ENCODE measurements around the gene YIF1B. TPM values are rescaled to one million over a fixed set of nuclear protein-coding genes. Genes with fewer than 3 reads are reported as not detected.
"Not testable (repeated sequence)": the region's sequence is repeated elsewhere in the genome, so short reads cannot be mapped to it uniquely, and the experiment has no call there.

YIF1B gene
- total RNA-seq, 2 donors from 2014 or later, result 28.8 to 58.3 TPM

DNA sequence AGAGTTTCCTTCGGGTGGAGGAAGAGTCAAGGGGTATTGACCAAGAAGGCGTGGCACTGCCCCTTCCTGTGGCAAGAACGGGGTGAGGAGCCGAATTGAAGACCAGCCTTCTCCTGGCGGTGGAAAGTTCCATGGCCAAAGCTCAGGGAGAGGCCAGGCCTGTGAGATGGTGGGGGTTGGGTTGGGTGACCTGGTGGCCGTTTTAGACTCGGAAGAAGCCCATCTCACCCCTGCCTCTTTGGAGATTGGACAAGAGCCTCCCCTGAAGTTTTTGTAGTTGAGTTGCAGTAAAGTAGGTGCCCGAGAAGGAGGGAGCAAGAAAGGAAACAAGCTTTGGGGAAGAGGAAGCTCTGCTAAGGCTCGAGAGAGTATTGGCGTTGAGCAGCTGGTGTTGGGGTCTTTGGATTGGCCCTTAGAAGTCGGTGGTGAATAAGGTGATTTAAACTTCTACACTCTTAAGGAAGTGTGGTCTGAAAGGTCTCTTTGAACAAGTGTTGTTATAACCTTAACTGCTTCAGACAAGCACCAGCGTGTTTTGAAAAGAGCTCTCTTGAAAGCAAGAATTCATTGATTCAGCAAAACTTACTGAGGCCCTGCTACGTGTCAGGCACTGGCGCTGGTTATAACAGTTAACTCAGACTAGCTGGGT lies 50.4 kb downstream of the YIF1B start:
- Histone ChIP-seq H3K9ac (ENCODE audit: low read depth in 2 of 2, low read length in 2 of 2) (peak overlapping the region; percentile 98), H3K4me3 (peak overlapping the region; percentile 74), H3K4me1 (peaks cover 5% of the 10 kb centered on the region)

DNA sequence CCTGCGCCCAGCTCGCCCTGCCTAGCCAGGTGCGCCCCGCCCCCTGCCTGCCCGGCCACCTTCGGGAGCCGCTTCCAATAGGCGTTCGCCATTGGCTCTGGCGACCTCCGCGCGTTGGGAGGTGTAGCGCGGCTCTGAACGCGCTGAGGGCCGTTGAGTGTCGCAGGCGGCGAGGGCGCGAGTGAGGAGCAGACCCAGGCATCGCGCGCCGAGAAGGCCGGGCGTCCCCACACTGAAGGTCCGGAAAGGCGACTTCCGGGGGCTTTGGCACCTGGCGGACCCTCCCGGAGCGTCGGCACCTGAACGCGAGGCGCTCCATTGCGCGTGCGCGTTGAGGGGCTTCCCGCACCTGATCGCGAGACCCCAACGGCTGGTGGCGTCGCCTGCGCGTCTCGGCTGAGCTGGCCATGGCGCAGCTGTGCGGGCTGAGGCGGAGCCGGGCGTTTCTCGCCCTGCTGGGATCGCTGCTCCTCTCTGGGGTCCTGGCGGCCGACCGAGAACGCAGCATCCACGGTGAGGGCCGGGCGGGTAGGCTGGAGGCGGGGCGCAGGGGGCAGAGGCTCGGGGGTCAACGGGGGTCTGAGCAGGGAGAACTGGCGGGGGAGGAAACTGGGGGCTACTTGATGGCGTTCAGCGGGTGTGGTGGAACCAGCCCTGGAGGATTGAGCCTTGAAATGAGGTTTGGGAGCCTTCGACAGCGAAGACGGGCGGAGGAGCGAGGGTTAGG lies 51.1 kb downstream of the YIF1B start, which contains the start of gene SPINT2:
TSS of gene SPINT2 (plus strand) at position 88 of the 727 bp plus-strand sequence. CDS start at position 408, 320 bp downstream.
- H3K36me3 ChIP-seq, result no peaks in the 10 kb centered on the region
- peak within 1 kb of the TSS; percentile 74 for H3K4me3 ChIP-seq
- no peak for DNase-seq
- H3K27ac ChIP-seq, result peak within 1 kb of the TSS; percentile 93
- peak within 1 kb of the TSS; percentile 98 for H3K9ac ChIP-seq (ENCODE audit: low read depth in 2 of 2, low read length in 2 of 2)
- no peaks in the 10 kb centered on the region for H3K9me3 ChIP-seq
- H3K27me3 ChIP-seq, result no peaks in the 10 kb centered on the region
- H3K4me1 ChIP-seq, result peaks cover 5% of the 10 kb centered on the region
- TF ChIP-seq, protein P1, sequence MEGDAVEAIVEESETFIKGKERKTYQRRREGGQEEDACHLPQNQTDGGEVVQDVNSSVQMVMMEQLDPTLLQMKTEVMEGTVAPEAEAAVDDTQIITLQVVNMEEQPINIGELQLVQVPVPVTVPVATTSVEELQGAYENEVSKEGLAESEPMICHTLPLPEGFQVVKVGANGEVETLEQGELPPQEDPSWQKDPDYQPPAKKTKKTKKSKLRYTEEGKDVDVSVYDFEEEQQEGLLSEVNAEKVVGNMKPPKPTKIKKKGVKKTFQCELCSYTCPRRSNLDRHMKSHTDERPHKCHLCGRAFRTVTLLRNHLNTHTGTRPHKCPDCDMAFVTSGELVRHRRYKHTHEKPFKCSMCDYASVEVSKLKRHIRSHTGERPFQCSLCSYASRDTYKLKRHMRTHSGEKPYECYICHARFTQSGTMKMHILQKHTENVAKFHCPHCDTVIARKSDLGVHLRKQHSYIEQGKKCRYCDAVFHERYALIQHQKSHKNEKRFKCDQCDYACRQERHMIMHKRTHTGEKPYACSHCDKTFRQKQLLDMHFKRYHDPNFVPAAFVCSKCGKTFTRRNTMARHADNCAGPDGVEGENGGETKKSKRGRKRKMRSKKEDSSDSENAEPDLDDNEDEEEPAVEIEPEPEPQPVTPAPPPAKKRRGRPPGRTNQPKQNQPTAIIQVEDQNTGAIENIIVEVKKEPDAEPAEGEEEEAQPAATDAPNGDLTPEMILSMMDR (IDR thresholded peaks at IDR 0.05), result no peak
- intact Hi-C loops (cut with DNase I), result no loop called here

More for the DNA sequence above, 50.4 kb downstream of the YIF1B start:
- no peaks in the 10 kb centered on the region for H3K36me3 ChIP-seq
- no peaks in the 10 kb centered on the region for H3K9me3 ChIP-seq
- peak overlapping the region; percentile 93 for H3K27ac ChIP-seq
- H3K27me3 ChIP-seq, result no peaks in the 10 kb centered on the region
- intact Hi-C loops (cut with DNase I), result no loop called here
- TF ChIP-seq, protein P1 (IDR thresholded peaks at IDR 0.05), result no peak
- peak; percentile 68 for DNase-seq

DNA sequence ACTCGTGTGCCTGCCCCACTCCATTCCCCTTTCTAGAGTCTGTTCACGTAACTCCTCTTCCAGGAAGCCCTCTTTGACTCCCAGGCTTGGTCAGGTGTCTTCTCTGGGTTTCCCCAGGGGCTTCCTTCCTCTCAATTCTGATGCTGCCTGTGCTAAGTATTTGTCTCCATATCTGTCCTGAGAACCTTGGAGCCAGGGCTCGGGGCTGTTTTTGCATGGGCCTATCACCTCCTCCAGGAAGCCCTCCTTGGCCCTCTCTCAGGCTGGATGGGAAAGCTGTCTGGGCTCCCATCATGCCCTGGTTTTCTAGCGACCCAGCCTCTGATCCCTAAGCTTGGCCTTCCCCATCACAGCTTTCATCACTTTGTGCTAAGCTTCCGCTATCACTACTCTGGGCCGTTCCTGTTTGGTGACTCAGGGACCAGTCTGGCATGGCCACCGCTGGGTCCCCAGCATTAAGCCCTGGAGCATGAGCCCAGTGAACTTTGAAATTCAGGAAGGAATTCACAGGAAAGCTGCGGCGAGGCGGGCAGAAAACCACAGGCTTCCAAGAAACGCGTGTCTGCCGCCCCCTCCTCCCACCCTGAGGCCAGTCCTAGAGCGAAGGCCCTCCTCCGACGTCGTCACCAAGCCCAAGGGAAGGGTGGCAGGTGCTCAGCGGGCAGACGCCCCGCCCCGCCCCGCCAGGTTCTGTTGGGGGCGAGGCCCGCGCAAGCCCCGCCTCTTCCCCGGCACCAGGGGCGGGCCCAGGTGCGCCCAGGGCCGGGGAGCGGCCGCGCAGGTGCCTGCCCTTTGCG lies 51.9 kb downstream of the YIF1B start:
- Histone ChIP-seq H3K36me3 (no peaks in the 10 kb centered on the region), H3K27ac (peak overlapping the region; percentile 93), H3K9ac (ENCODE audit: low read depth in 2 of 2, low read length in 2 of 2) (peak overlapping the region; percentile 98), H3K4me3 (peak overlapping the region; percentile 74), H3K27me3 (no peaks in the 10 kb centered on the region), H3K9me3 (no peaks in the 10 kb centered on the region), H3K4me1 (peaks cover 5% of the 10 kb centered on the region)
- peak; percentile 94 for DNase-seq
- intact Hi-C loops (cut with DNase I), result no loop called here
- TF ChIP-seq, protein P1 (IDR thresholded peaks at IDR 0.05), result no peak

DNA sequence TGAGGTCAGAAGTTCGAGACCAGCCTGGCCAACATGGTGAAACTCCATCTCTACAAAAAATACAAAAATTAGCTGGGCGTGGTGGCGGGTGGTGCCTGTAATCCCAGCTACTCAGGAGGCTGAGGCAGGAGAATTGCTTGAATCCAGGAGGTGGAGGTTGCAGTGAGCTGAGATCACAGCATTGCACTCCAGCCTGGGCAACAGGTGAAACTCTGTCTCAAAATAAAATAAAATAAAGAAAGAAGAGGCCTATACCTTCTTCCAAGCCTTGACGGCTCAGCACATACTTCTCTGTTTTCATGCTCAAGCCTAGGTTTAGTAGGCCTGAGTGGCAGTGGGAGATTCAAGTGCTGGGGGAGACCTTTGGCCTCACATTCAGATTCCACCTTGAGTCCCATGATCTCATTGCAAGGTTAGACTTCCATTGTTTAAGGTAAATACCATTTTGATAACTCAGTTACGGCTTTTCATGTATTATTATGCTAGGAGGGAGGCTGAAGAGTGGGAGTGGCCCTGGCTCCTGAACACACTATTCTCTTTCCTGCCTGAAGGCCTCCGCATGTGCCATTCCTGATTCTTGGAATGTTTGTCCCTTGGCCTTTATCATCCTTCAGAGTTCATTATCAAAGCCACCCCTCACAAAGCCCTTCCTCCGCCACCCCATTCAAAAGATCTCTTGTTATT lies 53.0 kb downstream of the YIF1B start:
- H3K36me3 ChIP-seq, result no peaks in the 10 kb centered on the region
- peaks cover under 1% of the 10 kb centered on the region for H3K4me1 ChIP-seq
- H3K27ac ChIP-seq, result no peak overlapping the region
- no peaks in the 10 kb centered on the region for H3K9me3 ChIP-seq
- TF ChIP-seq, protein P1 (IDR thresholded peaks at IDR 0.05), result no peak
- no peak for DNase-seq
- no peak overlapping the region for H3K9ac ChIP-seq (ENCODE audit: low read depth in 2 of 2, low read length in 2 of 2)
- no peaks in the 10 kb centered on the region for H3K27me3 ChIP-seq
- intact Hi-C loops (cut with DNase I), result no loop called here
- no peak overlapping the region for H3K4me3 ChIP-seq

DNA sequence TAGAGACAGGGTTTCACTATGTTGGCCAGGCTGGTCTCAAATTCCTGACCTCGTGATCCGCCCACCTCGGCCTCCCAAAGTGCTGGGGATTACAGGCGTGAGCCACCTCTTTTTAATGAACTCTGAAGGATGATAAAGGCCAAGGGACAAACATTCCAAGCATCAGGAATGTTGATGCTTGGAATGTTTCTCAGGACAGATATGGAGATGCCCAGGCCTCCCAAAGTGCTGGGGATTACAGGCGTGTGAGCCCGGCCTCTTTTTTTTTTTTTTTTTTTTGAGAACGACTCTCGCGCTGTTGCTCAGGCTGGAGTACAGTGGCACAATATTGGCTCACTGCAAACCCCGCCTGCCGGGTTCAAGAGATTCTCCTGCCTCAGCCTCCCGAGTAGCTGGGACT lies 53.8 kb downstream of the YIF1B start:
- H3K4me1 ChIP-seq; H3K4me3 ChIP-seq; H3K27me3 ChIP-seq; intact Hi-C loops (cut with DNase I); H3K9ac ChIP-seq (ENCODE audit: low read depth in 2 of 2, low read length in 2 of 2); H3K27ac ChIP-seq; H3K9me3 ChIP-seq; DNase-seq; H3K36me3 ChIP-seq: not testable (repeated sequence)

All from colonic mucosa (tissue), 4 donors.